Measurements from ENCODE around the gene SULT2A1.

Gene SULT2A1

DNA sequence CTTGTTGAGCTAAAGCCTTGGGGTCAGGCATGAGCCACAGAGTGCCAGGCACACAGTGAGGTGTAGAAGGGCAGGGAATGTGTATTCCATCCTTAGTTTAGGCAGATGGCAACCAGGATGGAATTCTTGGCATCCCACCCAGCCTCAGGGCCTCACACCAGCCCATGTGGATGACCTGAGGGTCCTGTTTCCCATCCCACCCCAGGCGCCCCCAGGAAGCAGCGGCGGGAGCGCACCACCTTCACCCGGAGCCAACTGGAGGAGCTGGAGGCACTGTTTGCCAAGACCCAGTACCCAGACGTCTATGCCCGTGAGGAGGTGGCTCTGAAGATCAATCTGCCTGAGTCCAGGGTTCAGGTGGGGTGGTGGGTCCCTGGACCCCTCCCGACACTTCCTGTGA lies 50.1 kb downstream of the SULT2A1 start:
- TF ChIP-seq, protein P1, sequence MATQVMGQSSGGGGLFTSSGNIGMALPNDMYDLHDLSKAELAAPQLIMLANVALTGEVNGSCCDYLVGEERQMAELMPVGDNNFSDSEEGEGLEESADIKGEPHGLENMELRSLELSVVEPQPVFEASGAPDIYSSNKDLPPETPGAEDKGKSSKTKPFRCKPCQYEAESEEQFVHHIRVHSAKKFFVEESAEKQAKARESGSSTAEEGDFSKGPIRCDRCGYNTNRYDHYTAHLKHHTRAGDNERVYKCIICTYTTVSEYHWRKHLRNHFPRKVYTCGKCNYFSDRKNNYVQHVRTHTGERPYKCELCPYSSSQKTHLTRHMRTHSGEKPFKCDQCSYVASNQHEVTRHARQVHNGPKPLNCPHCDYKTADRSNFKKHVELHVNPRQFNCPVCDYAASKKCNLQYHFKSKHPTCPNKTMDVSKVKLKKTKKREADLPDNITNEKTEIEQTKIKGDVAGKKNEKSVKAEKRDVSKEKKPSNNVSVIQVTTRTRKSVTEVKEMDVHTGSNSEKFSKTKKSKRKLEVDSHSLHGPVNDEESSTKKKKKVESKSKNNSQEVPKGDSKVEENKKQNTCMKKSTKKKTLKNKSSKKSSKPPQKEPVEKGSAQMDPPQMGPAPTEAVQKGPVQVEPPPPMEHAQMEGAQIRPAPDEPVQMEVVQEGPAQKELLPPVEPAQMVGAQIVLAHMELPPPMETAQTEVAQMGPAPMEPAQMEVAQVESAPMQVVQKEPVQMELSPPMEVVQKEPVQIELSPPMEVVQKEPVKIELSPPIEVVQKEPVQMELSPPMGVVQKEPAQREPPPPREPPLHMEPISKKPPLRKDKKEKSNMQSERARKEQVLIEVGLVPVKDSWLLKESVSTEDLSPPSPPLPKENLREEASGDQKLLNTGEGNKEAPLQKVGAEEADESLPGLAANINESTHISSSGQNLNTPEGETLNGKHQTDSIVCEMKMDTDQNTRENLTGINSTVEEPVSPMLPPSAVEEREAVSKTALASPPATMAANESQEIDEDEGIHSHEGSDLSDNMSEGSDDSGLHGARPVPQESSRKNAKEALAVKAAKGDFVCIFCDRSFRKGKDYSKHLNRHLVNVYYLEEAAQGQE (IDR thresholded peaks at IDR 0.05; ENCODE audit: insufficient read depth in 1 of 2, low read depth in 2 of 2, low read length in 2 of 2): no peak
- TF ChIP-seq FOXP2 (optimal IDR thresholded peaks at IDR 0.05; ENCODE audit: borderline replicate concordance, extremely low read depth, extremely low read length, insufficient read depth) (no peak), TAF1 (IDR thresholded peaks at IDR 0.05; ENCODE audit: borderline replicate concordance, insufficient read depth, low read length) (no peak), POLR2AphosphoS5 (IDR thresholded peaks at IDR 0.05; ENCODE audit: low read depth, low read length) (no peak), SIN3A (IDR thresholded peaks at IDR 0.05; ENCODE audit: borderline replicate concordance, insufficient read depth, low read length) (no peak)

DNA sequence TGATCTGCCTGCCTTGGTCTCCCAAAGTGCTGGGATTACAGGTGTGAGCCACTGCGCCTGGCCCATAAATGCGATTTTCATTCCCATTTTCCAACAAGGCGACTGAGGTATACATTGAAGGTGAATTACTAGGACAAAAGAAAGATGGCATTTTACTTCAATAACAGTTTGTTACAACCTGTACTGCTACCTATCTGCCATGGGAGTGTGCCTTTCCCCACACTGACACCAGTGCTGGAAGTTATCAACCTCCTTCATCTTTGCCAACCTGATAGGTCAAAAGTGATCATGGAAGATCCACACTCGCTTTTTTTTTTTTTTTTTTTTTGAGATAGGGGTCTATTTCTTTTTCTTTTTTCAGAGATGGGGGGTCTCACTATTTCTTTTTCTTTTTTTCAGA lies 53.4 kb downstream of the SULT2A1 start:
- TF ChIP-seq POLR2AphosphoS5 (IDR thresholded peaks at IDR 0.05; ENCODE audit: low read depth, low read length) (no peak), TAF1 (IDR thresholded peaks at IDR 0.05; ENCODE audit: borderline replicate concordance, insufficient read depth, low read length) (no peak), FOXP2 (optimal IDR thresholded peaks at IDR 0.05; ENCODE audit: borderline replicate concordance, extremely low read depth, extremely low read length, insufficient read depth) (no peak), SIN3A (IDR thresholded peaks at IDR 0.05; ENCODE audit: borderline replicate concordance, insufficient read depth, low read length) (no peak)
- TF ChIP-seq, protein P1 (IDR thresholded peaks at IDR 0.05; ENCODE audit: insufficient read depth in 1 of 2, low read depth in 2 of 2, low read length in 2 of 2): no peak

DNA sequence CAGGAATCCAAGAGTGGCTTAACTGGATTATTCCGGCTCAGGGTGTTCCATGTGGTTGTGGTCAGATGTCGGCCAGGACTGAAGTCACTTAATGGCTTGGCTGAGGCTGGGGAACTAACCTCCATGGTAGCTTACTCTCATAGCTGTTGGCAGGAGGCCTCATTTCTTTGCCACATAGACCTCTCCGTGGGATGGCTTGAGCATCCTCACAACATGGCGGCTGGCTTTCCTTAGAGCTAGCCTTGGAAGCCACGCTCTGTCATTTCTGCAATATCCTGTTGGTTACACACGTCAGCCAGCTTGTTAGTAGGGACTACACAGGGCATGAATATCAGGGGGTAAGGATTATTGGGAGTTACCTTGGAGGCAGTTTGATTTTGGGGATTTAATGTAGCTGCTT lies 59.3 kb downstream of the SULT2A1 start:
- TF ChIP-seq POLR2AphosphoS5 (IDR thresholded peaks at IDR 0.05; ENCODE audit: low read depth, low read length) (no peak), SIN3A (IDR thresholded peaks at IDR 0.05; ENCODE audit: borderline replicate concordance, insufficient read depth, low read length) (no peak), TAF1 (IDR thresholded peaks at IDR 0.05; ENCODE audit: borderline replicate concordance, insufficient read depth, low read length) (no peak), FOXP2 (optimal IDR thresholded peaks at IDR 0.05; ENCODE audit: borderline replicate concordance, extremely low read depth, extremely low read length, insufficient read depth) (no peak)
- TF ChIP-seq, protein P1 (IDR thresholded peaks at IDR 0.05; ENCODE audit: insufficient read depth in 1 of 2, low read depth in 2 of 2, low read length in 2 of 2): no peak

DNA sequence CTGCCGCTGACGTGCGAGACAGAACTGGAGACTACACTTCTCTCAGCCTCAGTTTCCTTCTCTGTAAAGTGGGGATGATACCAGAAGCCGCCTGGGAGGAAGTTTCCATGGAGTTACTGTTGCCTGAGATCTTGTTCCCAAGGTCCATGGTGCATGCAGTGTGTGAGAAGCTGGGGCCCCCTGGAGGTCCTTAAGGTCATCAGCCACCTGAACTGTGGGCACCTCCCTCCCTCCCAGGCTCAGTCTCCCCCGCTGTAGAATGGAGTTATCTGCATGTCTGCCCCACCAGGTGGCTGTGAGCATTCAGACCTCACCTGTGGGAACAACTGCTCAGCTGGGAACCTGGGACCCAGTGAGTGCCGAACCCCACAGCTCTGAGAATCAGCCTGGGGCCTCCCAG lies 61.7 kb downstream of the SULT2A1 start:
- TF ChIP-seq, protein P1 (IDR thresholded peaks at IDR 0.05; ENCODE audit: insufficient read depth in 1 of 2, low read depth in 2 of 2, low read length in 2 of 2): no peak
- TF ChIP-seq SIN3A (IDR thresholded peaks at IDR 0.05; ENCODE audit: borderline replicate concordance, insufficient read depth, low read length) (no peak), TAF1 (IDR thresholded peaks at IDR 0.05; ENCODE audit: borderline replicate concordance, insufficient read depth, low read length) (no peak), FOXP2 (optimal IDR thresholded peaks at IDR 0.05; ENCODE audit: borderline replicate concordance, extremely low read depth, extremely low read length, insufficient read depth) (no peak), POLR2AphosphoS5 (IDR thresholded peaks at IDR 0.05; ENCODE audit: low read depth, low read length) (no peak)

All from PFSK-1 (cell line).